HG02610 (cell line): ENCODE measurements around the gene KCNE1.
"Not testable (repeated sequence)": the region's sequence is repeated elsewhere in the genome, so short reads cannot be mapped to it uniquely, and the experiment has no call there.

Source experiments
- ATAC-seq: cut with Tn5 transposase; IDR thresholded peaks from one replicate; pipeline ENCODE4 v1.9.1; 2021; ENCODE audit warnings: mild to moderate bottlenecking, moderate library complexity; ENCODE audit not compliant: unreplicated experiment

The KCNE1 gene

GRCh38 chr21:34511787-34512455 lies at the start of gene KCNE1:
KCNE1 (minus strand) TSS chr21:34512210; CDS start chr21:34449634, 62,576 bp downstream.
- no peak for ATAC-seq

GRCh38 chr21:34561806-34562205 lies 49.8 kb upstream of the KCNE1 start:
- ATAC-seq = no peak

GRCh38 chr21:34560609-34561008 lies 48.6 kb upstream of the KCNE1 start:
- no peak for ATAC-seq

GRCh38 chr21:34560021-34560420 lies 48.0 kb upstream of the KCNE1 start:
- ATAC-seq = no peak

GRCh38 chr21:34559089-34559631 lies 47.1 kb upstream of the KCNE1 start:
- ATAC-seq = no peak

- ATAC-seq = no peak
Observed at GRCh38 chr21:34558166-34558565, 46.2 kb upstream of the KCNE1 start.

GRCh38 chr21:34557261-34557660 lies 45.3 kb upstream of the KCNE1 start:
- ATAC-seq = no peak

- not testable (repeated sequence) for ATAC-seq
Observed at GRCh38 chr21:34554670-34555069, 42.7 kb upstream of the KCNE1 start.

- ATAC-seq = no peak
Observed at GRCh38 chr21:34554227-34554626, 42.2 kb upstream of the KCNE1 start.

- ATAC-seq = no peak
Observed at GRCh38 chr21:34553151-34553952, 41.3 kb upstream of the KCNE1 start.

- ATAC-seq = no peak
Observed at GRCh38 chr21:34552360-34553098, 40.5 kb upstream of the KCNE1 start.

GRCh38 chr21:34550182-34550799 lies 38.3 kb upstream of the KCNE1 start:
- ATAC-seq = no peak

- ATAC-seq = no peak
Observed at GRCh38 chr21:34548781-34549376, 36.9 kb upstream of the KCNE1 start.

GRCh38 chr21:34546542-34546941 lies 34.5 kb upstream of the KCNE1 start:
- no peak for ATAC-seq

GRCh38 chr21:34545079-34545884 lies 33.3 kb upstream of the KCNE1 start:
- peak; percentile 87 for ATAC-seq

GRCh38 chr21:34544032-34544496 lies 32.1 kb upstream of the KCNE1 start:
- ATAC-seq = no peak

- no peak for ATAC-seq
Observed at GRCh38 chr21:34543017-34543416, 31.0 kb upstream of the KCNE1 start.

GRCh38 chr21:34540206-34540605 lies 28.2 kb upstream of the KCNE1 start:
- ATAC-seq = no peak

- no peak for ATAC-seq
Observed at GRCh38 chr21:34537838-34538237, 25.8 kb upstream of the KCNE1 start.

GRCh38 chr21:34536820-34537219 lies 24.8 kb upstream of the KCNE1 start:
- no peak for ATAC-seq
